ENCODE results near the gene LRRK1. TPM values are rescaled to one million over a fixed set of nuclear protein-coding genes. Genes with fewer than 3 reads are reported as not detected.
"Not testable (repeated sequence)": the region's sequence is repeated elsewhere in the genome, so short reads cannot be mapped to it uniquely, and the experiment has no call there.

The LRRK1 gene
- total RNA-seq, 1 donor from 2014 or later: 2.4 TPM

GRCh38 chr15:101065570-101066221, 146.5 kb downstream of the LRRK1 start:
- Mint-ChIP-seq H3K36me3 (ENCODE audit: low read depth) (no peaks in the 10 kb centered on the region), H3K9me3 (no peaks in the 10 kb centered on the region), H3K4me3 (ENCODE audit: low read depth) (no peak overlapping the region), H3K27me3 (ENCODE audit: low read depth) (no peaks in the 10 kb centered on the region), H3K27ac (no peak overlapping the region), H3K4me1 (ENCODE audit: low read depth) (peaks cover 5% of the 10 kb centered on the region)
- intact Hi-C loops (cut with micrococcal nuclease): no loop called here
- DNase-seq (ENCODE audit: low spot score): no peak

DNA sequence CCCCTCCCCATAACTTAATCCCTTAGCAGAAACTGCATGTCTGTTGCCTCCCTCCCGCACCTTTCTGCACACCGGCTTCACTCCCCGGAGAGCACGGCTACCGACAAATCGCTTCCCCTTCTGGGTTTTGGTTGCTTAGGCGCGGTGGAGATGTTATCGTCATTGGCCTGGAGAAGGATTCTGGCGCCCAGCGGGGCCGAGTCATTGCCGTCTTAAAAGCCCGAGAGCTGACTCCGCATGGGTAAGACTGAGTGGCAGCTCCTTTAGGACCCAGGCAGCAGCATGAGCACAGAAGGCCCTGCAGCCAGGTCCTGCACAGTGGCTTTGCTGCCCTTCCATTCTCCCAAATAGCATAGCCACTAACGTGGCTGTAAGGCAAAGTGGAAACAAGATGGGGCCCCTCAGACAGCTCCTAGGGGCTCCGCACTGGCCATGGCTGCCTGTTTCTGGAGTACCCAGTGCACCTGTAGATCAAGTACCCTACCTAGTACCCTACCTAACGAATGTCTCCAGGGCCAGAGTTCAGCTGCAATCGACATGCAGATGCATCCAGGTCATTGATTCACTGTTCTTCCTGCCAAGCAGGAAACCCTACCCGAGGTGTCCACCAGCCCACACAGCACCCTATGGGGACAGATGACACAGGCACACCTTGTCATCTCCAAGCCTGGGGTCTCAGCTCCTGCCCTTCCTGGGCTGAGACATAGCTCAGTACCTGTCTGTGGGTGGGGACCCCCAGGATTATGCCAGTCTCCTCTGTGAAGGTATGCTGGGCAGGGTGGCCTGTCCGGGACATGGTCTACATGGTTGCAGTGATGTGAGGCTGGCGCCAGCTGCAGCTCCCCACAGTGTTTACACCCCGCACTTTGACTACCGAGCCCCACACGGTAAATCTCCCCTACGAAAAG, 147.6 kb downstream of the LRRK1 start:
- Mint-ChIP-seq H3K27ac (no peak overlapping the region), H3K27me3 (ENCODE audit: low read depth) (no peaks in the 10 kb centered on the region), H3K4me1 (ENCODE audit: low read depth) (peaks cover 11% of the 10 kb centered on the region), H3K9me3 (no peaks in the 10 kb centered on the region), H3K4me3 (ENCODE audit: low read depth) (no peak overlapping the region), H3K36me3 (ENCODE audit: low read depth) (no peaks in the 10 kb centered on the region)
- intact Hi-C loops (cut with micrococcal nuclease): no loop called here
- DNase-seq (ENCODE audit: low spot score): no peak

DNA sequence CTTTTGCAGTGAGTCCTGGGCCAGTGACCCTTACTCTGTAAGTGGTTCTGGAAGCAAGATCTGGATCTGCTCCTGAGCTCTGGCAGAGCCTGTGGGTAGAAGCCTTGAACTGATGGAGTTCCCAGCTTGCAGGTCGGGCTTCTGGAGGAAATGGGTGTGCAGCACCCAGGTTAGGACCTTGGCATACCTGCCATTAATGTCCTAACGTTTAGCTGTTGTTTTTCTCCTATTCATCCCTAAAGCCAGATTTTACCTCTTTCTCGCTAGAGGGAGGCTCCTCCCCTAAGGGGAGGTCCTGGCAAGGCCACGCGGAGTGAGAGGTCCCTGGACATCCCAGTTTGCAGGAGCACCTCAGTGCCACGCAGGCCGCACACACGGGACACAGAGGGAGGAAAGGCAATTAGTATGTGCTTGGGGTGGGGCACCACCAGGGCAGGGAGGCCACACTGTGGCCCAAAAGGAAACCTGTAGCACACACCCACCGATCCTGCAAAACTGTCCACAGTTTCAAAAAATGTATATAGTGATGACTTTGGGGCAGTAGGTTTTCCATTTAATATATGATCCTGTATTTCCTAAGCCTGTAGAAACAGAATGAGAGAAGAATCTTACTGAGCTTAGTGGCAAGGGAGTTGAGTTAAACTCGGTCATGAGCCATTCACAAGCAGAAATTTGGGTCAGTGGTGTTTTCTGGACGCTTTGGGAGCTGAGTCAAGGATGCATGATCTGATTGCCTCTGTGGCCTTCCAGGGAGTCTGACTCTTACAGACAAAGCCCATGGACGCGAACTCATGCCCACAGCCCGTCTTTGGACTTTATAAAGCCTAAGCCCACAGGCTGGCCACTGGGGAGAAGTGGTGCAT, 148.7 kb downstream of the LRRK1 start:
- no peak overlapping the region for H3K4me3 Mint-ChIP-seq (ENCODE audit: low read depth)
- intact Hi-C loops (cut with micrococcal nuclease): no loop called here

GRCh38 chr15:101068523-101068960, 149.4 kb downstream of the LRRK1 start:
- intact Hi-C loops (cut with micrococcal nuclease): no loop called here
- no peak for DNase-seq (ENCODE audit: low spot score)
- H3K27ac Mint-ChIP-seq: no peak overlapping the region
- H3K9me3 Mint-ChIP-seq: no peaks in the 10 kb centered on the region
- H3K36me3 Mint-ChIP-seq (ENCODE audit: low read depth): no peaks in the 10 kb centered on the region
- H3K4me3 Mint-ChIP-seq (ENCODE audit: low read depth): no peak overlapping the region
- H3K4me1 Mint-ChIP-seq (ENCODE audit: low read depth): peaks cover 11% of the 10 kb centered on the region
- H3K27me3 Mint-ChIP-seq (ENCODE audit: low read depth): no peaks in the 10 kb centered on the region

More for the DNA sequence above, 148.7 kb downstream of the LRRK1 start:
- H3K36me3 Mint-ChIP-seq (ENCODE audit: low read depth): no peaks in the 10 kb centered on the region
- no peaks in the 10 kb centered on the region for H3K9me3 Mint-ChIP-seq
- H3K4me1 Mint-ChIP-seq (ENCODE audit: low read depth): peaks cover 11% of the 10 kb centered on the region
- no peak for DNase-seq (ENCODE audit: low spot score)
- H3K27me3 Mint-ChIP-seq (ENCODE audit: low read depth): no peaks in the 10 kb centered on the region
- H3K27ac Mint-ChIP-seq: peak overlapping the region; percentile 2

GRCh38 chr15:101068961-101069653, 149.9 kb downstream of the LRRK1 start:
- H3K4me1 Mint-ChIP-seq (ENCODE audit: low read depth): peaks cover 11% of the 10 kb centered on the region
- no peaks in the 10 kb centered on the region for H3K36me3 Mint-ChIP-seq (ENCODE audit: low read depth)
- DNase-seq (ENCODE audit: low spot score): no peak
- peaks cover 5% of the 10 kb centered on the region for H3K27me3 Mint-ChIP-seq (ENCODE audit: low read depth)
- H3K27ac Mint-ChIP-seq: no peak overlapping the region
- H3K4me3 Mint-ChIP-seq (ENCODE audit: low read depth): no peak overlapping the region
- intact Hi-C loops (cut with micrococcal nuclease): no loop called here
- no peaks in the 10 kb centered on the region for H3K9me3 Mint-ChIP-seq

GRCh38 chr15:101069654-101069973, 150.5 kb downstream of the LRRK1 start:
- Mint-ChIP-seq H3K9me3 (no peaks in the 10 kb centered on the region), H3K4me1 (ENCODE audit: low read depth) (peaks cover 11% of the 10 kb centered on the region), H3K4me3 (ENCODE audit: low read depth) (no peak overlapping the region), H3K27me3 (ENCODE audit: low read depth) (peaks cover 6% of the 10 kb centered on the region), H3K27ac (no peak overlapping the region), H3K36me3 (ENCODE audit: low read depth) (no peaks in the 10 kb centered on the region)
- no peak for DNase-seq (ENCODE audit: low spot score)
- intact Hi-C loops (cut with micrococcal nuclease): no loop called here

DNA sequence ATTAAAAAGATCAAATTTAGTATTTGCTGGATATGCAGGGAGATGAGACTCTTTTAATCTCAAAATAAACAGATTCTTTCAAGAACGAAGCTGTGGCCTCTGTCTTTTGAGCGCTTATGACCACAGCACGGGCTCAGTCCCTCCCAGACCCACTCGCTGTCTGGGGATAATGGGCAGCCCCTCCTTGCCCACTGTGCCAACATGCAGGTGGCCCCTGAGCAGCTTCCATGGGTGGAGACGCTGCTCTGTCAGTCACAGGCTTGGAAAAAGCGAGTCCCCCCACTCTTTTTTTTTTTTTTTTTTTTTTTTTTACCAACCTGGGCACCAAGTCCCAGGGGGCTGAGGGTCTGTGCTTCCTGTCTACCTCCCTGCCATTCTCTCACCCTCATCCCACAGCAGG, 150.9 kb downstream of the LRRK1 start:
- DNase-seq (ENCODE audit: low spot score): no peak
- Mint-ChIP-seq H3K27ac (peak overlapping the region; percentile 62), H3K36me3 (ENCODE audit: low read depth) (no peaks in the 10 kb centered on the region), H3K27me3 (ENCODE audit: low read depth) (peaks cover 6% of the 10 kb centered on the region), H3K9me3 (no peaks in the 10 kb centered on the region), H3K4me3 (ENCODE audit: low read depth) (no peak overlapping the region), H3K4me1 (ENCODE audit: low read depth) (peaks cover 11% of the 10 kb centered on the region)
- intact Hi-C loops (cut with micrococcal nuclease): no loop called here

DNA sequence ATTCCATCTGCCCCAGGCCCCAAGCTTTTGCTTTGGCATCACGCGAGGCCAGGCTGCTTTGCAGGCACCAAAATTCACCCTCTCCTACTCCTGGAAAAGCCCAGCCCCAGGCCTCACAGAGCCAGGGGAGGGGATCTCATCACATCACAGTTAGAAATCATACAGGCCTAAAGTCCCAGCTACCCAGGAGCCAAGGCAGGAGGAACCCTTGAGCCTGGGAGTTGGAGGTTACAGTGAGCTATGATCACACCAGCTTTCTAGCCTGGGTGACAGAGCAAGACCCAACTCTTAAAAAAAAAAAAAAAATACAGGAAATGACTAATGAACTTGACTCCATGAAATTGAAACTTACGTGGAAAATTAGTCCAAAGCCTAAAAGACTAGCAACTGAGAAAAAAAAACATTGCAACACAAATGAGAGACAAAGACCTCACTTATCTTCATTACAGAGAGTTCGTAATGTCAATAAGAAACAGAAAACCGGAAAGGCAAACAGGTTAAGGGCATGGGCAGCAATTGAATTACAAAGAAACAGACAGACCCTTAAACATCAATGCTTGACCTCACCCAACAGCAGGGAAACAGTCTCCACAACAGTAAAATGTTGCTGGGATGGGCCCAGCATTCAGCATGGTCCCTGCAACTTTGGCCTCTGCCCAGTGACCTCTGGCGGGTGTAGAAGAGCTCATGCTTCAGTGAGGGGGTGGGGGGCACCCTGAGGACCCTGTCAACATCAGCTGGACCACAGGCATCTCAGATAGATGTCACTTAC, 151.5 kb downstream of the LRRK1 start:
- peak overlapping the region; percentile 62 for H3K27ac Mint-ChIP-seq
- no peaks in the 10 kb centered on the region for H3K9me3 Mint-ChIP-seq
- H3K4me3 Mint-ChIP-seq (ENCODE audit: low read depth): no peak overlapping the region
- H3K4me1 Mint-ChIP-seq (ENCODE audit: low read depth): peaks cover 11% of the 10 kb centered on the region
- no peak for DNase-seq (ENCODE audit: low spot score)
- H3K36me3 Mint-ChIP-seq (ENCODE audit: low read depth): no peaks in the 10 kb centered on the region
- intact Hi-C loops (cut with micrococcal nuclease): no loop called here
- H3K27me3 Mint-ChIP-seq (ENCODE audit: low read depth): peaks cover 6% of the 10 kb centered on the region

DNA sequence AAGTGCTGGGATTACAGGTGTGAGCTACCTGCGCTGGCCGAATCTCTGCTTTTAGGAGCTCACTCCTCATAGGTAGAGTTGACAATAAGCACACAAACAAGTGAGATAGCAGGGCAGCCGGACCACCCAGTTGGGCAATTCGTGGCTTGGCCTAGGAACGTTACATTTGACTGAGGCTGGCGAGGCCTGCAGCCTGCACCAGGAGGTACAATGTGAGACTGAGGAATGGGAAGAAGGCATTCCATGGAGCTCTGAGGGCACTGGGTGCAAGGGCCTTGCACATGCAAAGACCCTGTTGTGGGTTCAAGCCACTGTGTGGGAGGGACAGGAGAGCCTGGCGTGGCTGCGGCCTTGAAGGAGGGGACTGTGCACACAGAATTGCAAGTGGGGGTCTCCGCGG, 152.5 kb downstream of the LRRK1 start:
- Mint-ChIP-seq H3K27me3 (ENCODE audit: low read depth) (peaks cover 6% of the 10 kb centered on the region), H3K4me3 (ENCODE audit: low read depth) (no peak overlapping the region), H3K9me3 (no peaks in the 10 kb centered on the region), H3K36me3 (ENCODE audit: low read depth) (no peaks in the 10 kb centered on the region), H3K4me1 (ENCODE audit: low read depth) (peaks cover 11% of the 10 kb centered on the region), H3K27ac (no peak overlapping the region)
- intact Hi-C loops (cut with micrococcal nuclease): no loop called here
- DNase-seq (ENCODE audit: low spot score): no peak

- intact Hi-C loops (cut with micrococcal nuclease); H3K27me3 Mint-ChIP-seq (ENCODE audit: low read depth); H3K4me3 Mint-ChIP-seq (ENCODE audit: low read depth); H3K9me3 Mint-ChIP-seq; H3K36me3 Mint-ChIP-seq (ENCODE audit: low read depth); DNase-seq (ENCODE audit: low spot score); H3K27ac Mint-ChIP-seq: not testable (repeated sequence)
- H3K4me1 Mint-ChIP-seq (ENCODE audit: low read depth): peaks cover 11% of the 10 kb centered on the region
Measured at GRCh38 chr15:101072235-101072634, 153.1 kb downstream of the LRRK1 start.

GRCh38 chr15:101077806-101078668, 158.9 kb downstream of the LRRK1 start:
- H3K4me1 Mint-ChIP-seq (ENCODE audit: low read depth); H3K9me3 Mint-ChIP-seq; H3K4me3 Mint-ChIP-seq (ENCODE audit: low read depth); H3K36me3 Mint-ChIP-seq (ENCODE audit: low read depth); intact Hi-C loops (cut with micrococcal nuclease); DNase-seq (ENCODE audit: low spot score); H3K27me3 Mint-ChIP-seq (ENCODE audit: low read depth); H3K27ac Mint-ChIP-seq: not testable (repeated sequence)
